Neural progenitor cell (in vitro differentiated cells): ENCODE data around the gene BRD4. TPM values are rescaled to one million over a fixed set of nuclear protein-coding genes. Genes with fewer than 3 reads are reported as not detected.
A peak's percentile ranks its signal among the peaks of the same experiment; 100 is the strongest.

Experiments used
- DNase-seq: peaks from one replicate; pipeline ENCODE4 v3.0.0-alpha.2; 2016; ENCODE audit warnings: low spot score
- H2AFZ ChIP-seq: fragments of 200-600 bp; sonication (generic); replicated peaks from 2 replicates; pipeline ENCODE4 v1.6.1; 2016; ENCODE audit warnings: antibody characterized with exemption
- H3F3A ChIP-seq: fragments of 200-600 bp; sonication (generic); 2 replicates; pipeline ENCODE4 v1.6.1; 2016; ENCODE audit warnings: antibody characterized with exemption, low read depth
- H3K27ac ChIP-seq: fragments of 200-600 bp; sonication (generic); 2 replicates; pipeline ENCODE4 v1.5.1; 2016; ENCODE audit warnings: mild to moderate bottlenecking
- H3K27me3 ChIP-seq: fragments of 200-600 bp; sonication (generic); 2 replicates; pipeline ENCODE4 v1.6.1; 2016; ENCODE audit warnings: mild to moderate bottlenecking, moderate library complexity
- H3K36me3 ChIP-seq: fragments of 200-600 bp; sonication (generic); 2 replicates; pipeline ENCODE4 v1.5.1; 2016
- H3K4me1 ChIP-seq: fragments of 200-600 bp; sonication (generic); 2 replicates; pipeline ENCODE4 v1.6.1; 2016; ENCODE audit warnings: mixed run types
- H3K4me2 ChIP-seq: fragments of 200-600 bp; sonication (generic); 2 replicates; pipeline ENCODE4 v1.6.1; 2016
- H3K4me3 ChIP-seq: fragments of 200-600 bp; sonication (generic); 2 replicates; pipeline ENCODE4 v1.5.1; 2016
- H3K79me2 ChIP-seq: fragments of 200-600 bp; sonication (generic); 2 replicates; pipeline ENCODE4 v1.6.1; 2016; ENCODE audit warnings: low read depth
- H3K9ac ChIP-seq: fragments of 200-600 bp; sonication (generic); 2 replicates; pipeline ENCODE4 v1.6.1; 2016
- H3K9me3 ChIP-seq: fragments of 200-600 bp; sonication (generic); 2 replicates; pipeline ENCODE4 v1.5.1; 2016; ENCODE audit warnings: low read depth
- H4K20me1 ChIP-seq: fragments of 200-600 bp; sonication (generic); 2 replicates; pipeline ENCODE4 v1.6.1; 2016; ENCODE audit warnings: low read depth
- H3K27ac Mint-ChIP-seq: 3 replicates; pipeline ENCODE4 v1.8.0; 2021; ENCODE audit warnings: mixed read lengths
- H3K27me3 Mint-ChIP-seq: 2 replicates; pipeline ENCODE4 v1.8.0; 2022; ENCODE audit warnings: low read depth, mild to moderate bottlenecking, inconsistent platforms, moderate library complexity, mixed read lengths; ENCODE audit not compliant: insufficient read depth
- H3K36me3 Mint-ChIP-seq: 3 replicates; pipeline ENCODE4 v1.8.0; 2021; ENCODE audit warnings: mixed read lengths
- H3K4me1 Mint-ChIP-seq: 3 replicates; pipeline ENCODE4 v1.8.0; 2021; ENCODE audit warnings: mixed read lengths
- H3K4me3 Mint-ChIP-seq: 3 replicates; pipeline ENCODE4 v1.8.0; 2021; ENCODE audit warnings: mild to moderate bottlenecking, moderate library complexity, mixed read lengths
- H3K9me3 Mint-ChIP-seq: 3 replicates; pipeline ENCODE4 v1.8.0; 2020; ENCODE audit warnings: mixed read lengths
- CTCF ChIP-seq: fragments of 200-600 bp; sonication (generic); IDR thresholded peaks from 2 replicates; pipeline ENCODE4 v1.5.1; 2017; ENCODE audit warnings: antibody characterized with exemption, mild to moderate bottlenecking
- EZH2 ChIP-seq: fragments of 200-600 bp; sonication (generic); IDR thresholded peaks from 2 replicates; pipeline ENCODE4 v1.6.1; 2017; ENCODE audit warnings: antibody characterized with exemption, mild to moderate bottlenecking, moderate library complexity
- EZH2phosphoT487 ChIP-seq: fragments of 200-600 bp; sonication (generic); IDR thresholded peaks from 2 replicates; pipeline ENCODE4 v1.6.1; 2017; ENCODE audit warnings: antibody characterized with exemption
- total RNA-seq: library from RNA; depleted of rRNA; stranded (reverse); fragments of >200 nt; gene quantifications from 2 replicates; pipeline ENCODE4 v1.2.3, GENCODE V29; 2015; ENCODE audit warnings: low replicate concordance

BRD4 gene
- total RNA-seq, 1 donor from 2014 or later = 14.5 TPM

GRCh38 chr19:15371119-15371518 lies 38.8 kb upstream of the BRD4 start:
- no peak overlapping the region for H3K27ac Mint-ChIP-seq
- H3K4me3 Mint-ChIP-seq = no peak overlapping the region
- no peaks in the 10 kb centered on the region for H3K27me3 Mint-ChIP-seq
- no peak for DNase-seq
- H3K4me3 ChIP-seq = no peak overlapping the region
- H3K79me2 ChIP-seq = peaks cover 51% of the 10 kb centered on the region
- H3F3A ChIP-seq = no peaks in the 10 kb centered on the region
- peaks cover 2% of the 10 kb centered on the region for H3K4me1 Mint-ChIP-seq
- H3K36me3 ChIP-seq = peaks cover 5% of the 10 kb centered on the region
- H3K27me3 ChIP-seq = no peaks in the 10 kb centered on the region
- no peaks in the 10 kb centered on the region for H3K9me3 ChIP-seq
- no peak overlapping the region for H3K4me2 ChIP-seq
- H3K27ac ChIP-seq = no peak overlapping the region
- H3K9ac ChIP-seq = no peak overlapping the region
- peaks cover 18% of the 10 kb centered on the region for H3K36me3 Mint-ChIP-seq
- H4K20me1 ChIP-seq = peaks cover 39% of the 10 kb centered on the region
- H3K9me3 Mint-ChIP-seq = no peaks in the 10 kb centered on the region
- H2AFZ ChIP-seq = no peak overlapping the region
- TF ChIP-seq CTCF (no peak), EZH2 (no peak), EZH2phosphoT487 (no peak)
- no peaks in the 10 kb centered on the region for H3K4me1 ChIP-seq

DNA sequence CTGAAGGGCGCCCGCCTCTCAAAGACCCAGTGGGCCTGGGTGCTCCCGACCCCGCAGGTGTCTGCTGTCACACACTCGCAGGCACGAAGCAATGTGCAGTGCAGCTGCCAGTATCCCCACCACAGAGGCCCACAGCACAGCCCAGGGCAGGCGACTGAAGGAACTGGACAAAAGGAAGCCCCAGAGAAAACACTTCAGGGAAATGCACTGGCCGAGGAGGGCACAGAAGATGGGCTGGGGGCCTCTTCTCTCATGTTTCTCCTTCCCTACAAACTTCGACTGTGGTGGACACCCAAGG lies 37.2 kb upstream of the BRD4 start:
- no peak overlapping the region for H3K4me3 ChIP-seq
- H3K4me1 ChIP-seq = no peaks in the 10 kb centered on the region
- no peaks in the 10 kb centered on the region for H3K9me3 ChIP-seq
- no peaks in the 10 kb centered on the region for H3F3A ChIP-seq
- Mint-ChIP-seq H3K4me1 (no peaks in the 10 kb centered on the region), H3K27ac (no peak overlapping the region), H3K27me3 (no peaks in the 10 kb centered on the region), H3K36me3 (peaks cover 26% of the 10 kb centered on the region), H3K9me3 (no peaks in the 10 kb centered on the region), H3K4me3 (no peak overlapping the region)
- H3K9ac ChIP-seq = no peak overlapping the region
- no peak overlapping the region for H2AFZ ChIP-seq
- H3K36me3 ChIP-seq = peaks cover 5% of the 10 kb centered on the region
- TF ChIP-seq EZH2phosphoT487 = no peak
- TF ChIP-seq CTCF = no peak
- TF ChIP-seq EZH2 = no peak
- H3K4me2 ChIP-seq = no peak overlapping the region
- H3K27me3 ChIP-seq = no peaks in the 10 kb centered on the region
- no peak overlapping the region for H3K27ac ChIP-seq
- H3K79me2 ChIP-seq = peaks cover 35% of the 10 kb centered on the region
- peaks cover 24% of the 10 kb centered on the region for H4K20me1 ChIP-seq
- no peak for DNase-seq

GRCh38 chr19:15368798-15369593 lies 36.7 kb upstream of the BRD4 start:
- H3K36me3 Mint-ChIP-seq = peaks cover 26% of the 10 kb centered on the region
- TF ChIP-seq EZH2phosphoT487 (no peak), CTCF (no peak), EZH2 (no peak)
- peaks cover 5% of the 10 kb centered on the region for H3K36me3 ChIP-seq

More at GRCh38 chr19:15368798-15369593, 36.7 kb upstream of the BRD4 start:
- Mint-ChIP-seq H3K9me3 (no peaks in the 10 kb centered on the region), H3K4me1 (no peaks in the 10 kb centered on the region), H3K4me3 (peak overlapping the region; percentile 50), H3K27me3 (no peaks in the 10 kb centered on the region), H3K27ac (peak overlapping the region; percentile 92)
- Histone ChIP-seq H2AFZ (no peak overlapping the region), H3K4me1 (no peaks in the 10 kb centered on the region), H3K4me3 (no peak overlapping the region), H3K79me2 (peaks cover 29% of the 10 kb centered on the region), H4K20me1 (peaks cover 18% of the 10 kb centered on the region), H3K9ac (no peak overlapping the region), H3K4me2 (no peak overlapping the region), H3K27me3 (no peaks in the 10 kb centered on the region), H3K27ac (no peak overlapping the region), H3F3A (no peaks in the 10 kb centered on the region), H3K9me3 (no peaks in the 10 kb centered on the region)
- DNase-seq = no peak
